Erythroblast (primary cell): ENCODE results near the gene ZDHHC22.

Experiments used
- GATA1 ChIP-seq: IDR thresholded peaks from 2 replicates; pipeline ENCODE4 v1.6.1; 2011; ENCODE audit warnings: low read depth, mild to moderate bottlenecking, control low read depth, low read length, moderate library complexity
- POLR2A ChIP-seq: IDR thresholded peaks from 2 replicates; pipeline ENCODE4 v1.6.1; 2011; ENCODE audit warnings: mild to moderate bottlenecking, low read length

DNA sequence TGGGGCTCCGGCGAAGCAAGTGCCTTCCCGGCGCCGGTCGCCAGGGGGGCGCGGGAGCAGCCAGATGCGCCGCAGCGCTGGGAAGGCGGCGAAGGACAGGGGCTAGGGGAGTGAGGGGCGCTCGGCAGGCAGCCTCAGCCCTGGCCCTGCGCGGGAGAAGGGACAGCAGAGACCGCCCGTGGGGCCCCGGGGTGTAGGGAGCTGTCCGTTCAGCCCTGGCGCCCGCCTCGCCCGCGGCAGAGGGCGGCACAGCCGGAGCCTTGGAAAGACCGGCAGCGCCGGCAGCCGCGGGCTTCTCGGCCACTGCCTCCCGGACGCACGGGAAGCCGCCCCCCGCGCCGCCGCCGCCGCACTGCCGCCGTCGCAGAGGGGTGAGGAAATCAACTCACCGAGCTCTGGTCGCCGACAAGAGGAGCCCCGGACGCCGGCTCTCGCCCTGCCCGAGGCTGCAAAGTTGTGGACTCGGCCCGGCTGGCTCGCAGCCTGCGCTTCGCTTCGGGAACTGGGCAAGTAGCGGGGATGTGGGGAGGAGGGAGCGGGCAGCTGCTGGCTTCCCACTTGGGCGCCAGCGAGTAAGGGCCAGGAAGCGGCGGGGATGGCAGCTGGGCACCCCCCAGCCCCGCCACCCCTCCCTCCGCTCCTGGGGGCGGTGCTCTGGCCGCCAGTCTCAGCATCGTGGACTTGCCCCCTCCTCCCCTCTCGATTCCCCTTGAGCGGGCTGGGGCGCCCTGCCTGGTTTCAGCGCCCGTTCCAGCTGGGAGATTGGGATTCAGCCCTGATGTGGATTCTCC lies at the start of gene ZDHHC22:
- TF ChIP-seq POLR2A, result no peak
- no peak for TF ChIP-seq GATA1
